Measurements from ENCODE around the gene HBEGF. TPM values are rescaled to one million over a fixed set of nuclear protein-coding genes. Genes with fewer than 3 reads are reported as not detected.

The HBEGF gene
- total RNA-seq, 2 donors from 2014 or later = 3.1 to 7.3 TPM

GRCh38 chr5:140337880-140338279, 8.5 kb downstream of the HBEGF start:
- H3K27me3 ChIP-seq = no peaks in the 10 kb centered on the region
- H3K9me3 ChIP-seq = no peaks in the 10 kb centered on the region
- H3K4me1 ChIP-seq = peaks cover 2% of the 10 kb centered on the region
- ATAC-seq (no peak), DNase-seq (no peak)
- no peak overlapping the region for H3K4me3 ChIP-seq
- TF ChIP-seq CTCF (IDR thresholded peaks at IDR 0.05) (no peak), POLR2A (IDR thresholded peaks at IDR 0.05) (no peak)
- WGBS, 2 donors = 89 to 94% methylated on average over 1 of the region's 1 CpG
- H3K36me3 ChIP-seq (replicated peaks in 1 of 2; ENCODE audit: insufficient read depth in 1 of 2, low read depth in 2 of 2) = no peaks in the 10 kb centered on the region
- no peak overlapping the region for H3K27ac ChIP-seq
- intact Hi-C loops (cut with DNase I) = no loop called here

- ATAC-seq (no peak), DNase-seq (no peak)
- no peak overlapping the region for H3K4me3 ChIP-seq
- WGBS, 2 donors = 66 to 69% methylated on average over 5 of the region's 5 CpGs
- H3K9me3 ChIP-seq = no peaks in the 10 kb centered on the region
- H3K27ac ChIP-seq = no peak overlapping the region
- intact Hi-C loops (cut with DNase I) = no loop called here
- H3K27me3 ChIP-seq = no peaks in the 10 kb centered on the region
- no peaks in the 10 kb centered on the region for H3K36me3 ChIP-seq (replicated peaks in 1 of 2; ENCODE audit: insufficient read depth in 1 of 2, low read depth in 2 of 2)
- no peak for TF ChIP-seq POLR2A (IDR thresholded peaks at IDR 0.05)
- no peak for TF ChIP-seq CTCF (IDR thresholded peaks at IDR 0.05)
- H3K4me1 ChIP-seq = peaks cover 10% of the 10 kb centered on the region
These were observed 10.0 kb downstream of the HBEGF start for GRCh38 chr5:140336388-140336787.

GRCh38 chr5:140331638-140332037, 14.8 kb downstream of the HBEGF start:
- no peaks in the 10 kb centered on the region for H3K36me3 ChIP-seq (replicated peaks in 1 of 2; ENCODE audit: insufficient read depth in 1 of 2, low read depth in 2 of 2)
- intact Hi-C loops (cut with DNase I) = no loop called here
- H3K4me3 ChIP-seq = no peak overlapping the region
- no peak for ATAC-seq
- no peak overlapping the region for H3K27ac ChIP-seq
- no peak for DNase-seq
- H3K4me1 ChIP-seq = peaks cover 10% of the 10 kb centered on the region
- no peaks in the 10 kb centered on the region for H3K9me3 ChIP-seq
- TF ChIP-seq POLR2A (IDR thresholded peaks at IDR 0.05) = no peak
- TF ChIP-seq CTCF (IDR thresholded peaks at IDR 0.05) = no peak
- 86 to 100% methylated on average over 1 of the region's 1 CpG for whole genome bisulfite sequencing, 2 donors
- no peaks in the 10 kb centered on the region for H3K27me3 ChIP-seq

- H3K27me3 ChIP-seq = no peaks in the 10 kb centered on the region
These were observed 16.5 kb downstream of the HBEGF start for GRCh38 chr5:140329739-140330481.

More at GRCh38 chr5:140329739-140330481, 16.5 kb downstream of the HBEGF start:
- WGBS, 2 donors = 77% methylated on average over 5 of the region's 5 CpGs
- Histone ChIP-seq H3K36me3 (replicated peaks in 1 of 2; ENCODE audit: insufficient read depth in 1 of 2, low read depth in 2 of 2) (no peaks in the 10 kb centered on the region), H3K4me3 (no peak overlapping the region), H3K27ac (no peak overlapping the region), H3K9me3 (no peaks in the 10 kb centered on the region), H3K4me1 (peaks cover 14% of the 10 kb centered on the region)
- intact Hi-C loops (cut with DNase I) = no loop called here
- no peak for ATAC-seq
- TF ChIP-seq POLR2A (IDR thresholded peaks at IDR 0.05) (no peak), CTCF (IDR thresholded peaks at IDR 0.05) (no peak)
- no peak for DNase-seq
